Activated B cell treated with CpG ODN at 0.5 μM for 24 hours (primary cell): ENCODE measurements around the gene CTR9. TPM values are rescaled to one million over a fixed set of nuclear protein-coding genes. Genes with fewer than 3 reads are reported as not detected.
"Not testable (repeated sequence)": the region's sequence is repeated elsewhere in the genome, so short reads cannot be mapped to it uniquely, and the experiment has no call there.

ENCODE experiments used
- ATAC-seq: fragments of 200-7000 bp; cut with Tn5 transposase; one replicate; pipeline ENCODE4 v1.10.0; 2021; ENCODE audit warnings: low read depth, mild to moderate bottlenecking, moderate library complexity
- CTCF ChIA-PET: fragments of 350-600 bp; sonication (Branson Sonifier 250); formaldehyde crosslinking; loops from one replicate; lab custom pipeline; 2021; ENCODE audit warnings: antibody characterized with exemption; lab: Charles Lee
- POLR2A ChIA-PET: fragments of 350-600 bp; sonication (Branson Sonifier 250); formaldehyde crosslinking; loops from one replicate; lab custom pipeline; 2021; ENCODE audit warnings: antibody characterized with exemption; lab: Charles Lee
- DNase-seq: peaks from one replicate; pipeline ENCODE4 v3.0.0; 2022
- H3K27ac Mint-ChIP-seq: one replicate; pipeline ENCODE4 v1.8.0; 2020; ENCODE audit warnings: mixed read lengths
- H3K27me3 Mint-ChIP-seq: one replicate; pipeline ENCODE4 v1.8.0; 2021; ENCODE audit warnings: mixed read lengths
- H3K36me3 Mint-ChIP-seq: one replicate; pipeline ENCODE4 v1.8.0; 2021; ENCODE audit warnings: low read depth, mixed read lengths
- H3K4me1 Mint-ChIP-seq: one replicate; pipeline ENCODE4 v1.8.0; 2021; ENCODE audit warnings: mixed read lengths
- H3K4me3 Mint-ChIP-seq: one replicate; pipeline ENCODE4 v1.8.0; 2020; ENCODE audit warnings: mild to moderate bottlenecking, mixed read lengths
- H3K9me3 Mint-ChIP-seq: one replicate; pipeline ENCODE4 v1.8.0; 2020; ENCODE audit warnings: mixed read lengths
- CTCF ChIP-seq: fragments of 200-600 bp; IDR thresholded peaks from one replicate; pipeline ENCODE4 v1.8.0; 2022; ENCODE audit warnings: antibody characterized with exemption, mild to moderate bottlenecking
- intact Hi-C: fragments of 100-400 bp; cut with micrococcal nuclease; formaldehyde crosslinking; loops from one replicate; pipeline ENCODE4 v1.15.1; 2024
- total RNA-seq: library from RNA; stranded (reverse); gene quantifications from 2 replicates; pipeline ENCODE4 v1.2.3, GENCODE V29; 2022

CTR9 gene
- total RNA-seq, 1 donor from 2014 or later, result 50.6 TPM

DNA sequence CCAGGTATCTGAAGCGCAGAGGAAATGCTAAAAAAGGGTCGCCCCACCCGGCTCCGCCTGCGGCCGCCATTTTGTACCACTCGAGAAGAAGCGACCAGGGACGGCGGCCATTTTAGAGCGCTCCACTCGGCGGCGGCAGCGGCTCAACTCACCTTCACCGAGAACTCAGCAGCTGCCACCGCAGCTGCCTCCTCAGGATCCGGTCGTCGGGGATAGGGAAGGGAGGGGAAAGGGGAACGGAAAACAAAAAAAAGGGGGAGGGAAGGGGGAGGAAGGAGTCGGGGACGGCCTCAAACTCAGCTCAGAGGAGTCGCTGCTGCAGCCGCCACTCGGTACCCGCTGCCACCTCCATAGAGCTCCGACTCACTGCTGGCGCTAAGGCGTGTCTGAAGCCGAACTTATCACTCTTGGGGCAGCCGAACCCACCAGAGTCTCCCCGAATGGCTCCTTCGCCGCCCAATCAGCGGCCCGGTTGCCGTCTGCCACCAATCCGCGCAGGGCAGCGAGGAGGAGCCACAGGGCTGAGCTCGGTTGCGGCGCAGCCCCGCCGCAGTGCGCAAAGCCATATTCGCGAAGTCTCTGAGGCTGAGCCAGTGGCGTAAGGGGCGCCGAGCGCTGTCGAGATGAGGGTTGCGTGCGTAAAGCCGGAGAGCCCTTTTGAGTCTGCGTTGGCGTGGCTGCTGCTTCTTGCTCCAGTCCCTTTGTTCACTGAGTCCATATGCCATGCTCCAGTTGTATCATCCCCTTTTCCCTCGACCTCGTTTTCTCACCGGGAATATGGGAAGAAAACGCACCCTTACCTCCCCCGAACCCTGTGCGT is 57.7 kb downstream of the CTR9 start, which contains the start of gene EIF4G2:
EIF4G2 (minus strand) TSS at position 374 of the 820 bp plus-strand sequence.
- peak; percentile 91 for ATAC-seq
- Mint-ChIP-seq H3K27me3 (no peaks in the 10 kb centered on the region), H3K4me3 (peak within 1 kb of the TSS; percentile 97), H3K4me1 (peaks cover 42% of the 10 kb centered on the region), H3K9me3 (no peaks in the 10 kb centered on the region), H3K27ac (peak within 1 kb of the TSS; percentile 99), H3K36me3 (peaks cover 48% of the 10 kb centered on the region)
- peak; percentile 96 for DNase-seq
- no peak for TF ChIP-seq CTCF
- intact Hi-C loops, result loop anchor here (1.0 kb wide), 2 partner anchors 17 to 50 kb away; partner anchors contain the start of gene ZBED5
- ChIA-PET CTCF (interaction anchor here (1.0 to 2.8 kb wide), 12 partner anchors 11 to 501 kb away, joined by 3 to 22 read pairs (median 4); partner anchors contain the start of genes CTR9 and ZBED5), POLR2A (interaction anchor here (0.6 to 11.3 kb wide), 54 partner anchors 9 to 1845 kb away, joined by 3 to 470 read pairs (median 6); partner anchors contain the start of genes AMPD3, CTR9, RNF141 and TMEM9B)

DNA sequence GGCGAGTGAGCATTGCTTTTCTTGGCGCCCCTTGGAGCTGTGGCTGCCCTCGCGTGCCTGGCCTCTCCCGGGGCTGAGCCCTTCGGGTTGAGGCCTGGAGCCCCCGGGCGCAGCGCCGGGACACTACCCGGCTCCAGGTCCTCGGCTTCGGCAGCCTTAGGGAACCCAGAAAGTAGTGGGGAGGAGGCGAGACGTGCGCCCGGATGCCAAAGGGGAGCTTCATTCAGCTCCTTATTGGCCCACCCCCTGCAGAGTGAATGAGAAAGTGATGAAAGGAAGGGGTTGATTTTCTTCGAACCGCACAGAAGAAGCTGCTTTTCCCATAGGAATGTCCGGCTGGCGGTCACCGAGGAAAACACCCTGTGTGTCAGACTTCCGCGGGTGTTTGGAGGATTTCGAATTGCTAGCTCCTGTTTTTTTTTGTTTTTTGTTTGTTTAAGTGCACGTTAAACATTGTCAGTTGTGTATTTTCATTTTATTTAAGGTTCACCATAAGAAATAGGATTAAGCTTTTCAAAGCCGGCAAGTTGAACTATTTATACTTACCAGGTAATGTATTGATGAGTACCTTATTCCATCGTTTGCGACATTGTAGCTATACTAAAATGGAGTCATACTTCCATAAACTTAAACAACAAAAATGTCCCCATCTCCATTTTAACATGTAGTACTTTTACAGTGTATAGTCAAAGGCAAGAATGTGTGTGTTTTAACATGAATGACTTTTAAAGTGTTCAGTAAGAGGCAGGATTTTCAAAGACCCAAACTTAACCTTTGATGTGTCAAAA is 58.5 kb downstream of the CTR9 start:
- Mint-ChIP-seq H3K4me1 (peaks cover 38% of the 10 kb centered on the region), H3K9me3 (no peaks in the 10 kb centered on the region), H3K4me3 (peak overlapping the region; percentile 97), H3K36me3 (peaks cover 40% of the 10 kb centered on the region), H3K27ac (peak overlapping the region; percentile 99), H3K27me3 (no peaks in the 10 kb centered on the region)
- intact Hi-C loops, result loop anchor here (1.0 kb wide), 1 partner anchor 16 kb away; no protein-coding TSS in a partner anchor
- CTCF ChIA-PET, result interaction anchor here (0.8 to 2.8 kb wide), 13 partner anchors 11 to 502 kb away, joined by 3 to 22 read pairs (median 3); partner anchors contain the start of genes CTR9 and ZBED5
- ATAC-seq, result peak; percentile 9
- no peak for DNase-seq
- no peak for TF ChIP-seq CTCF
- POLR2A ChIA-PET, result interaction anchor here (0.7 to 11.3 kb wide), 48 partner anchors 8 to 1845 kb away, joined by 3 to 470 read pairs (median 7); partner anchors contain the start of genes AMPD3, CTR9, RNF141 and TMEM9B

DNA sequence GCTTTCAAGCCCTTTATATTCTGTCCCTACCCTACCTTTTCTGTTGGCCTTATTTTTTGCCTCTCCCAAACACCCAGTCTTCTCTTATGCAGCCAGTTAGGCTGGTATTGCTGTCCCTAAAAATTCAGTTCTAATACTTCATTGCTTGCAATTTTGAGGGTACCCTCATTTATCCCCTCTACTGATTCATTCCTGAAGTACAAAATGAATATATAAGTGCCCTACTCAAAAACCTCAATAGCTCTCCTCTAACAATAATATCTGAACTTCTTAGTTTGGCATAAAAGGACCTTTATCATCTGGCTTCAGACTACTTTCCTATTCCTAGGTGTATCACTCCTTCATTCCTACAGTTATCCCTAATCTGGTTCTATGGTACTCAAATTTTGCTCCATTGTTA is 62.9 kb downstream of the CTR9 start:
- peaks cover 1% of the 10 kb centered on the region for H3K36me3 Mint-ChIP-seq
- ChIA-PET CTCF (no interaction called here), POLR2A (interaction anchor here (1.2 kb wide), 1 partner anchor 44 kb away, joined by 3 read pairs; the partner anchor contains the start of gene ZBED5)
- ATAC-seq (no peak), DNase-seq (no peak)
- H3K4me3 Mint-ChIP-seq, result no peak overlapping the region
- no peaks in the 10 kb centered on the region for H3K27me3 Mint-ChIP-seq
- H3K4me1 Mint-ChIP-seq, result peaks cover 12% of the 10 kb centered on the region
- no peaks in the 10 kb centered on the region for H3K9me3 Mint-ChIP-seq
- no peak for TF ChIP-seq CTCF
- intact Hi-C loops, result no loop called here
- H3K27ac Mint-ChIP-seq, result no peak overlapping the region

DNA sequence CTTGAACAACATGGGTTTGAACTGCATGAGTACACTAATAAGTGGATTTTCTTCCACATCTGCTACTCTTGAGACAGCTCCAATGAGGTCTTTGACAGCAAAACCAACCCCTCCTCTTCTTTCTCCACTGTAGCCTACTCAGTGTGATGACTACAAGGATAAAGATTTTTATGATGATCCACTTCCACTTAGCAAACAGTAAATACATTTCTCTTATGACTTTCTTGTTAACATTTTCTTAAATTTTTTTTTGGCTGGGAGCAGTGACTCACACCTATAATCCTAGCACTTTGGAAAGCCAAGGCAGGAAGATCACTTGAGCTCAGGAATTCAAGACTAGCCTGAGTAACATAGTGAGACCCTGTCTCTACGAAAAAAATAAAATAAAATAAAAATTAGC is 67.5 kb downstream of the CTR9 start:
- CTCF ChIA-PET, result no interaction called here
- peaks cover 11% of the 10 kb centered on the region for H3K4me1 Mint-ChIP-seq
- no peak for TF ChIP-seq CTCF
- H3K9me3 Mint-ChIP-seq, result no peaks in the 10 kb centered on the region
- POLR2A ChIA-PET, result interaction anchor here (3.2 kb wide), 1 partner anchor 9 kb away, joined by 18 read pairs; the partner anchor contains the start of gene EIF4G2
- DNase-seq (no peak), ATAC-seq (no peak)
- intact Hi-C loops, result no loop called here
- peaks cover 7% of the 10 kb centered on the region for H3K36me3 Mint-ChIP-seq
- H3K27ac Mint-ChIP-seq, result no peak overlapping the region
- no peak overlapping the region for H3K4me3 Mint-ChIP-seq
- no peaks in the 10 kb centered on the region for H3K27me3 Mint-ChIP-seq

GRCh38 chr11:10822491-10822890 is 71.4 kb downstream of the CTR9 start:
- POLR2A ChIA-PET, DNase-seq, H3K4me3 Mint-ChIP-seq, H3K27me3 Mint-ChIP-seq, CTCF ChIA-PET, H3K9me3 Mint-ChIP-seq, ATAC-seq, H3K27ac Mint-ChIP-seq, intact Hi-C loops, H3K36me3 Mint-ChIP-seq: not testable (repeated sequence)
- peaks cover 32% of the 10 kb centered on the region for H3K4me1 Mint-ChIP-seq
